H1 (cell line): Measurements from ENCODE around the gene CXCL5.

Experiments used
- FOSL1 ChIP-seq: IDR thresholded peaks from 2 replicates; pipeline ENCODE4 v1.6.1; 2011; ENCODE audit warnings: mild to moderate bottlenecking, low read depth, low read length, moderate library complexity; ENCODE audit not compliant: insufficient read depth
- GABPA ChIP-seq: IDR thresholded peaks from 2 replicates; pipeline ENCODE4 v1.6.1; 2011; ENCODE audit warnings: mild to moderate bottlenecking, low read length, moderate library complexity, borderline replicate concordance; ENCODE audit not compliant: insufficient read depth
- POLR2A ChIP-seq, 2 experiments: IDR thresholded peaks; 1 replicate in 1 of 2; 2 replicates in 1 of 2; pipeline ENCODE4 v1.6.1; 2011; ENCODE audit warnings: low read depth in 2 of 2, low read length in 2 of 2, mild to moderate bottlenecking in 2 of 2; ENCODE audit errors: control extremely low read depth in 1 of 2
- RAD21 ChIP-seq, 2 experiments: IDR thresholded peaks in 1 of 2; conservative IDR thresholded peaks in 1 of 2; 2 replicates each; pipeline ENCODE4 v1.6.1; 2011; ENCODE audit warnings: low read depth in 2 of 2, low read length in 2 of 2, improper control_type of control experiment in 1 of 2, inconsistent platforms in 1 of 2, mild to moderate bottlenecking in 1 of 2, moderate library complexity in 1 of 2
- RNF2 ChIP-seq: fragments of 200-900, 300-1000 bp; sonication (generic); IDR thresholded peaks from 2 replicates; pipeline ENCODE4 v1.7.1; 2016; ENCODE audit warnings: borderline replicate concordance, low read depth, mild to moderate bottlenecking, antibody characterized with exemption, low read length; ENCODE audit not compliant: poor library complexity, severe bottlenecking; ENCODE audit errors: missing control alignments
- TF ChIP-seq, protein P1 (sequence below), 3 experiments: IDR thresholded peaks; 1 replicate in 2 of 3; 2 replicates in 1 of 3; pipeline versions ENCODE4 v1.5.1 to v1.6.1; 2011; ENCODE audit warnings: low read length in 3 of 3, mild to moderate bottlenecking in 3 of 3, inconsistent platforms in 2 of 3, low read depth in 1 of 3, moderate library complexity in 1 of 3; ENCODE audit not compliant: insufficient read depth in 1 of 3; ENCODE audit errors: control extremely low read depth in 1 of 3
- TF ChIP-seq, protein P2 (sequence below): IDR thresholded peaks from 2 replicates; pipeline ENCODE4 v1.6.1; 2012; ENCODE audit warnings: inconsistent platforms
- TF ChIP-seq, protein P3 (sequence below): IDR thresholded peaks from 2 replicates; pipeline ENCODE4 v1.6.1; 2011; ENCODE audit warnings: low read depth, mild to moderate bottlenecking, low read length; ENCODE audit not compliant: insufficient read depth

DNA sequence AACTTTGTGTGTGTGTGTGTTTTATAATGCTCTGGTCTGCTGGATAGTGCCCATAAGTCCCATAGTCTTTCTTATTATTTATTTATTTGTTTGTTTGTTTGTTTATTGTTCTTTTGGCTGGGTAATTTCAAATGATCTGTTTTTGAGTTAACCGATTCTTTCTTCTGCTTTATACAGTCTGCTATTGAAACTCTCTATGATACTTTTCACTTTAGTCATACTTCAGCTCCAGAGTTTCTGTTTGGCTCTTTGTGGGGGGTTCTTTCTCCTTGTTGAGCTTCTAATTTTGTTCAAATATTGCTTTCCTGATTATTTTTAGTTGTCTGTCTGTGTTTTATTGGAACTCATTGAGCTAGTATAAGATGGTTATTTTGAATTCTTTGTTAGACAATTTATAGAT, 30.0 kb upstream of the CXCL5 start:
- TF ChIP-seq RNF2, result no peak
- TF ChIP-seq GABPA, result no peak
- TF ChIP-seq, protein P1, sequence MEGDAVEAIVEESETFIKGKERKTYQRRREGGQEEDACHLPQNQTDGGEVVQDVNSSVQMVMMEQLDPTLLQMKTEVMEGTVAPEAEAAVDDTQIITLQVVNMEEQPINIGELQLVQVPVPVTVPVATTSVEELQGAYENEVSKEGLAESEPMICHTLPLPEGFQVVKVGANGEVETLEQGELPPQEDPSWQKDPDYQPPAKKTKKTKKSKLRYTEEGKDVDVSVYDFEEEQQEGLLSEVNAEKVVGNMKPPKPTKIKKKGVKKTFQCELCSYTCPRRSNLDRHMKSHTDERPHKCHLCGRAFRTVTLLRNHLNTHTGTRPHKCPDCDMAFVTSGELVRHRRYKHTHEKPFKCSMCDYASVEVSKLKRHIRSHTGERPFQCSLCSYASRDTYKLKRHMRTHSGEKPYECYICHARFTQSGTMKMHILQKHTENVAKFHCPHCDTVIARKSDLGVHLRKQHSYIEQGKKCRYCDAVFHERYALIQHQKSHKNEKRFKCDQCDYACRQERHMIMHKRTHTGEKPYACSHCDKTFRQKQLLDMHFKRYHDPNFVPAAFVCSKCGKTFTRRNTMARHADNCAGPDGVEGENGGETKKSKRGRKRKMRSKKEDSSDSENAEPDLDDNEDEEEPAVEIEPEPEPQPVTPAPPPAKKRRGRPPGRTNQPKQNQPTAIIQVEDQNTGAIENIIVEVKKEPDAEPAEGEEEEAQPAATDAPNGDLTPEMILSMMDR (IDR thresholded peaks at IDR 0.05; ENCODE audit: control extremely low read depth in 1 of 3, insufficient read depth in 1 of 3, low read depth in 1 of 3, low read length in 3 of 3), result no peak
- TF ChIP-seq RAD21 (IDR thresholded peaks at IDR 0.05 in 1 of 2, conservative IDR thresholded peaks at IDR 0.05 in 1 of 2; ENCODE audit: low read depth in 2 of 2, low read length in 2 of 2), result no peak
- no peak for TF ChIP-seq FOSL1
- TF ChIP-seq, protein P2, sequence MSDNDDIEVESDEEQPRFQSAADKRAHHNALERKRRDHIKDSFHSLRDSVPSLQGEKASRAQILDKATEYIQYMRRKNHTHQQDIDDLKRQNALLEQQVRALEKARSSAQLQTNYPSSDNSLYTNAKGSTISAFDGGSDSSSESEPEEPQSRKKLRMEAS, result no peak
- TF ChIP-seq, protein P3, sequence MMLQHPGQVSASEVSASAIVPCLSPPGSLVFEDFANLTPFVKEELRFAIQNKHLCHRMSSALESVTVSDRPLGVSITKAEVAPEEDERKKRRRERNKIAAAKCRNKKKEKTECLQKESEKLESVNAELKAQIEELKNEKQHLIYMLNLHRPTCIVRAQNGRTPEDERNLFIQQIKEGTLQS, result no peak
- no peak for TF ChIP-seq POLR2A (IDR thresholded peaks at IDR 0.05; ENCODE audit: control extremely low read depth in 1 of 2, low read depth in 2 of 2, low read length in 2 of 2)
